Uterus (tissue), 4 donors: Measurements from ENCODE around the gene ERLIN1. TPM values are rescaled to one million over a fixed set of nuclear protein-coding genes. Genes with fewer than 3 reads are reported as not detected.

Experiments
- DNase-seq, 2 donors: peaks; one replicate each; pipeline ENCODE4 v3.0.0-alpha.2; 2019 to 2020
- H3K27ac ChIP-seq, 2 donors: fragments of 200-600 bp; sonication (generic); 1 replicate in 1 of 2; 2 replicates in 1 of 2; pipeline ENCODE4 v1.5.1; 2016 to 2018
- H3K27me3 ChIP-seq, 2 donors: fragments of 200-600 bp; sonication (generic); one replicate each; pipeline ENCODE4 v1.5.1; 2018 to 2019; ENCODE audit warnings: control low read depth in 1 of 2
- H3K36me3 ChIP-seq, 2 donors: fragments of 200-600 bp; sonication (generic); one replicate each; pipeline ENCODE4 v1.5.1; 2019; ENCODE audit warnings: control low read depth in 1 of 2
- H3K4me1 ChIP-seq, 2 donors: fragments of 200-600 bp; sonication (generic); one replicate each; pipeline ENCODE4 v1.5.1; 2018 to 2019; ENCODE audit warnings: control low read depth in 1 of 2
- H3K4me3 ChIP-seq, 2 donors: fragments of 200-600 bp; sonication (generic); 1 replicate in 1 of 2; 2 replicates in 1 of 2; pipeline ENCODE4 v1.5.1; 2018 to 2019; ENCODE audit warnings: mild to moderate bottlenecking in 1 of 2
- H3K9me3 ChIP-seq, 2 donors: fragments of 200-600 bp; sonication (generic); one replicate each; pipeline ENCODE4 v1.5.1; 2019; ENCODE audit warnings: control low read depth in 1 of 2
- CTCF ChIP-seq, 4 experiments: fragments of 200-600 bp in 2 of 4; fragments of 450-650 bp in 2 of 4; sonication (generic) in 2 of 4; IDR thresholded peaks; one replicate each; pipeline ENCODE4 v1.5.1; 2016 to 2019; ENCODE audit warnings: antibody characterized with exemption in 4 of 4, mild to moderate bottlenecking in 2 of 4, moderate library complexity in 1 of 4
- POLR2A ChIP-seq, 2 donors: fragments of 450-650 bp; IDR thresholded peaks; one replicate each; pipeline ENCODE4 v1.6.1; 2016; ENCODE audit warnings: antibody characterized with exemption in 2 of 2, mild to moderate bottlenecking in 1 of 2, moderate library complexity in 1 of 2
- intact Hi-C: fragments of 100-400 bp; cut with DNase I; formaldehyde crosslinking; loops from one replicate; pipeline ENCODE4 v1.15.1; 2023; ENCODE audit warnings: low total_unique reads
- total RNA-seq, 4 donors: library from RNA; depleted of rRNA in 3 of 4; stranded (reverse); fragments of >200 nt in 3 of 4; gene quantifications; one replicate each; pipeline versions ENCODE4 v1.1.0 to v1.2.4, GENCODE V29; 2014 to 2023
- donor health status: DM: yes; HTN: yes; CAD: no.

Gene ERLIN1
- total RNA-seq, 4 donors from 2014 or later: 2.4 to 44.8 (median 16.7) TPM

GRCh38 chr10:100173035-100173434 lies 12.8 kb downstream of the ERLIN1 start:
- no peak for DNase-seq
- no peak overlapping the region for H3K4me3 ChIP-seq
- TF ChIP-seq CTCF (IDR thresholded peaks at IDR 0.05) (no peak), POLR2A (IDR thresholded peaks at IDR 0.05) (no peak)
- H3K27me3 ChIP-seq: no peaks in the 10 kb centered on the region
- intact Hi-C loops: no loop called here
- no peaks in the 10 kb centered on the region for H3K36me3 ChIP-seq
- no peak overlapping the region for H3K27ac ChIP-seq
- H3K4me1 ChIP-seq: no peaks in the 10 kb centered on the region
- no peaks in the 10 kb centered on the region for H3K9me3 ChIP-seq

- intact Hi-C loops: no loop called here
- TF ChIP-seq POLR2A (IDR thresholded peaks at IDR 0.05) (no peak), CTCF (IDR thresholded peaks at IDR 0.05) (no peak)
- H3K36me3 ChIP-seq: no peaks in the 10 kb centered on the region
- H3K4me1 ChIP-seq: no peaks in the 10 kb centered on the region
- H3K9me3 ChIP-seq: no peaks in the 10 kb centered on the region
- no peaks in the 10 kb centered on the region for H3K27me3 ChIP-seq
- H3K4me3 ChIP-seq: no peak overlapping the region
- no peak overlapping the region for H3K27ac ChIP-seq
- DNase-seq: no peak
Measured at GRCh38 chr10:100172349-100172748, 13.5 kb downstream of the ERLIN1 start.

GRCh38 chr10:100168313-100168643 lies 17.6 kb downstream of the ERLIN1 start:
- no peaks in the 10 kb centered on the region for H3K36me3 ChIP-seq

GRCh38 chr10:100167553-100168312 lies 18.1 kb downstream of the ERLIN1 start:
- Histone ChIP-seq H3K36me3 (no peaks in the 10 kb centered on the region), H3K4me3 (no peak overlapping the region), H3K27me3 (no peaks in the 10 kb centered on the region), H3K27ac (peak overlapping the region; percentile 35 to 44), H3K9me3 (no peaks in the 10 kb centered on the region), H3K4me1 (no peaks in the 10 kb centered on the region)
- intact Hi-C loops: no loop called here
- TF ChIP-seq POLR2A (IDR thresholded peaks at IDR 0.05): no peak
- no peak for TF ChIP-seq CTCF (IDR thresholded peaks at IDR 0.05)
- no peak for DNase-seq

More at GRCh38 chr10:100168313-100168643, 17.6 kb downstream of the ERLIN1 start:
- no peak overlapping the region for H3K4me3 ChIP-seq
- H3K27me3 ChIP-seq: no peaks in the 10 kb centered on the region
- H3K4me1 ChIP-seq: no peaks in the 10 kb centered on the region
- no peaks in the 10 kb centered on the region for H3K9me3 ChIP-seq
- no peak for TF ChIP-seq CTCF (IDR thresholded peaks at IDR 0.05)
- no peak for TF ChIP-seq POLR2A (IDR thresholded peaks at IDR 0.05)
- H3K27ac ChIP-seq: peak overlapping the region in 1 of 2 donors; percentile 44
- DNase-seq: no peak
- intact Hi-C loops: no loop called here

GRCh38 chr10:100163704-100164621 lies 21.9 kb downstream of the ERLIN1 start:
- H3K27ac ChIP-seq: no peak overlapping the region
- no peaks in the 10 kb centered on the region for H3K4me1 ChIP-seq
- H3K36me3 ChIP-seq: no peaks in the 10 kb centered on the region
- no peaks in the 10 kb centered on the region for H3K9me3 ChIP-seq
- no peaks in the 10 kb centered on the region for H3K27me3 ChIP-seq
- DNase-seq: no peak
- intact Hi-C loops: no loop called here
- no peak overlapping the region for H3K4me3 ChIP-seq
- TF ChIP-seq CTCF (IDR thresholded peaks at IDR 0.05) (no peak), POLR2A (IDR thresholded peaks at IDR 0.05) (no peak)
